DMS153 (cell line): ENCODE results near the gene ENAH.

ENCODE experiments used
- DNase-seq: peaks from one replicate; lab custom pipeline; 2025; lab: John Stamatoyannopoulos, UW

The ENAH gene

GRCh38 chr1:225603538-225604354 is 49.2 kb downstream of the ENAH start:
- peak; percentile 6 for DNase-seq

- no peak for DNase-seq
These were observed 50.2 kb downstream of the ENAH start for GRCh38 chr1:225602590-225603206.

GRCh38 chr1:225601902-225602589 is 50.9 kb downstream of the ENAH start:
- DNase-seq: no peak

- DNase-seq: no peak
These were observed 54.1 kb downstream of the ENAH start for GRCh38 chr1:225598847-225599246.

- no peak for DNase-seq
These were observed 54.9 kb downstream of the ENAH start for GRCh38 chr1:225597926-225598575.

- DNase-seq: no peak
These were observed 56.2 kb downstream of the ENAH start for GRCh38 chr1:225596736-225597135.

- DNase-seq: no peak
These were observed 56.9 kb downstream of the ENAH start for GRCh38 chr1:225595974-225596551.

- DNase-seq: no peak
These were observed 57.5 kb downstream of the ENAH start for GRCh38 chr1:225595452-225595851.

- DNase-seq: no peak
These were observed 59.5 kb downstream of the ENAH start for GRCh38 chr1:225593414-225593813.

GRCh38 chr1:225592362-225593025 is 60.4 kb downstream of the ENAH start:
- no peak for DNase-seq

GRCh38 chr1:225587310-225587709 is 65.6 kb downstream of the ENAH start:
- no peak for DNase-seq

- no peak for DNase-seq
These were observed 71.7 kb downstream of the ENAH start for GRCh38 chr1:225581186-225581585.

GRCh38 chr1:225580238-225581099 is 72.5 kb downstream of the ENAH start:
- no peak for DNase-seq

- no peak for DNase-seq
These were observed 74.5 kb downstream of the ENAH start for GRCh38 chr1:225578251-225578977.

GRCh38 chr1:225577241-225577640 is 75.7 kb downstream of the ENAH start:
- DNase-seq: no peak

- DNase-seq: no peak
These were observed 79.7 kb downstream of the ENAH start for GRCh38 chr1:225573216-225573615.

GRCh38 chr1:225572422-225572821 is 80.5 kb downstream of the ENAH start:
- no peak for DNase-seq

- no peak for DNase-seq
These were observed 85.1 kb downstream of the ENAH start for GRCh38 chr1:225567789-225568188.

GRCh38 chr1:225565847-225566246 is 87.1 kb downstream of the ENAH start:
- no peak for DNase-seq

GRCh38 chr1:225561675-225562074 is 91.2 kb downstream of the ENAH start:
- no peak for DNase-seq
